HepG2 (cell line): ENCODE data around the gene PPDPF. TPM values are rescaled to one million over a fixed set of nuclear protein-coding genes. Genes with fewer than 3 reads are reported as not detected.

ENCODE experiments used
- FOSL1 ChIP-seq: sonication (generic); formaldehyde crosslinking; IDR thresholded peaks from 2 replicates; pipeline ENCODE4 v1.9.0; 2021; ENCODE audit warnings: missing genetic modification reagents, borderline replicate concordance
- FOXK1 ChIP-seq: sonication (generic); formaldehyde crosslinking; IDR thresholded peaks from 2 replicates; pipeline ENCODE4 v1.4.0; 2020; ENCODE audit warnings: low read depth, missing genetic modification reagents, borderline replicate concordance
- KDM2A ChIP-seq: sonication (generic); formaldehyde crosslinking; IDR thresholded peaks from 2 replicates; pipeline ENCODE4 v1.4.0; 2020; ENCODE audit warnings: low read depth, missing genetic modification reagents, borderline replicate concordance
- MXI1 ChIP-seq: IDR thresholded peaks from 3 replicates; pipeline ENCODE4 v1.6.1; 2012; ENCODE audit warnings: low read depth, low read length, inconsistent platforms, borderline replicate concordance
- NCOA5 ChIP-seq: sonication (generic); formaldehyde crosslinking; IDR thresholded peaks from 2 replicates; pipeline ENCODE4 v1.4.0; 2020; ENCODE audit warnings: missing genetic modification reagents
- NFYB ChIP-seq: sonication (generic); formaldehyde crosslinking; IDR thresholded peaks from 2 replicates; pipeline ENCODE4 v1.4.0; 2020; ENCODE audit warnings: missing genetic modification reagents
- PITX1 ChIP-seq: sonication (generic); formaldehyde crosslinking; IDR thresholded peaks from 2 replicates; pipeline ENCODE4 v1.5.1; 2020; ENCODE audit warnings: mild to moderate bottlenecking, missing genetic modification reagents
- RARG ChIP-seq: sonication (generic); formaldehyde crosslinking; IDR thresholded peaks from 2 replicates; pipeline ENCODE4 v1.4.0; 2020; ENCODE audit warnings: low read depth, mild to moderate bottlenecking, missing genetic modification reagents
- TARDBP ChIP-seq: sonication (generic); formaldehyde crosslinking; IDR thresholded peaks from 2 replicates; pipeline ENCODE4 v1.8.0; 2022; ENCODE audit warnings: mild to moderate bottlenecking, missing genetic modification reagents
- TGIF2 ChIP-seq: IDR thresholded peaks from 2 replicates; pipeline ENCODE4 v1.6.1; 2016; ENCODE audit warnings: control low read depth, missing compliant biosample characterization
- TOE1 ChIP-seq: sonication (generic); formaldehyde crosslinking; IDR thresholded peaks from 2 replicates; pipeline ENCODE4 v1.4.0; 2020; ENCODE audit warnings: mild to moderate bottlenecking, missing genetic modification reagents
- ZFY ChIP-seq: sonication (generic); formaldehyde crosslinking; IDR thresholded peaks from 2 replicates; pipeline ENCODE4 v1.4.0; 2020; ENCODE audit warnings: missing genetic modification reagents
- ZNF180 ChIP-seq: sonication (generic); formaldehyde crosslinking; IDR thresholded peaks from 2 replicates; pipeline ENCODE4 v1.4.0; 2020; ENCODE audit warnings: low read depth, missing genetic modification reagents, borderline replicate concordance
- ZNF333 ChIP-seq: sonication (generic); formaldehyde crosslinking; IDR thresholded peaks from 2 replicates; pipeline ENCODE4 v1.4.0; 2020; ENCODE audit warnings: mild to moderate bottlenecking, missing genetic modification reagents, borderline replicate concordance
- ZNF335 ChIP-seq: sonication (generic); formaldehyde crosslinking; IDR thresholded peaks from 2 replicates; pipeline ENCODE4 v1.4.0; 2020; ENCODE audit warnings: missing genetic modification reagents
- ZNF530 ChIP-seq: sonication (generic); formaldehyde crosslinking; IDR thresholded peaks from 2 replicates; pipeline ENCODE4 v1.5.0; 2020; ENCODE audit warnings: low read depth, mild to moderate bottlenecking, missing genetic modification reagents
- ZNF670 ChIP-seq: sonication (generic); formaldehyde crosslinking; IDR thresholded peaks from 2 replicates; pipeline ENCODE4 v1.8.0; 2022; ENCODE audit warnings: mild to moderate bottlenecking, missing genetic modification reagents, borderline replicate concordance
- ZNF672 ChIP-seq: sonication (generic); formaldehyde crosslinking; IDR thresholded peaks from 2 replicates; pipeline ENCODE4 v1.8.1; 2022; ENCODE audit warnings: missing genetic modification reagents
- ZNF841 ChIP-seq: sonication (generic); formaldehyde crosslinking; IDR thresholded peaks from 2 replicates; pipeline ENCODE4 v1.8.1; 2023; ENCODE audit warnings: missing genetic modification reagents, borderline replicate concordance
- polyA plus RNA-seq, 8 experiments: library from polyadenylated mRNA; depleted of rRNA in 3 of 8; stranded (reverse) in 7 of 8; unstranded in 1 of 8; fragments of >200 nt; fragmentation: Illumina TruSeq in 4 of 8; extraction: Trizol in 4 of 8; gene quantifications; 2 replicates each; pipeline versions ENCODE4 v1.2.1 to v1.2.3, GENCODE V29; 2011 to 2016; ENCODE audit warnings: low read depth in 4 of 8, missing spikeins in 1 of 8, mixed read lengths in 1 of 8; ENCODE audit not compliant: insufficient read depth in 1 of 8
- total RNA-seq, 5 experiments: library from RNA; depleted of rRNA; stranded (reverse); fragments of >200 nt; fragmentation: Illumina TruSeq; extraction: Trizol; gene quantifications; 2 replicates each; pipeline ENCODE4 v1.2.3, GENCODE V29; 2016; ENCODE audit warnings: low read depth in 1 of 5
- TF ChIP-seq, protein P1 (sequence below): sonication (generic); formaldehyde crosslinking; IDR thresholded peaks from 2 replicates; pipeline ENCODE4 v1.9.0; 2021; ENCODE audit warnings: missing genetic modification reagents, borderline replicate concordance
- TF ChIP-seq, protein P2 (sequence below): sonication (generic); formaldehyde crosslinking; IDR thresholded peaks from 2 replicates; pipeline ENCODE4 v1.5.1; 2020; ENCODE audit warnings: mild to moderate bottlenecking, missing genetic modification reagents, moderate library complexity
- TF ChIP-seq, protein P3 (sequence below): sonication (generic); formaldehyde crosslinking; IDR thresholded peaks from 2 replicates; pipeline ENCODE4 v1.4.0; 2020; ENCODE audit warnings: missing genetic modification reagents, borderline replicate concordance

The PPDPF gene
- total and polyA plus RNA-seq, 2 of the 13 experiments (the other 11 are each of a cell fraction or from before 2014, with no cell fraction given): 1.8 to 7.0 TPM

DNA sequence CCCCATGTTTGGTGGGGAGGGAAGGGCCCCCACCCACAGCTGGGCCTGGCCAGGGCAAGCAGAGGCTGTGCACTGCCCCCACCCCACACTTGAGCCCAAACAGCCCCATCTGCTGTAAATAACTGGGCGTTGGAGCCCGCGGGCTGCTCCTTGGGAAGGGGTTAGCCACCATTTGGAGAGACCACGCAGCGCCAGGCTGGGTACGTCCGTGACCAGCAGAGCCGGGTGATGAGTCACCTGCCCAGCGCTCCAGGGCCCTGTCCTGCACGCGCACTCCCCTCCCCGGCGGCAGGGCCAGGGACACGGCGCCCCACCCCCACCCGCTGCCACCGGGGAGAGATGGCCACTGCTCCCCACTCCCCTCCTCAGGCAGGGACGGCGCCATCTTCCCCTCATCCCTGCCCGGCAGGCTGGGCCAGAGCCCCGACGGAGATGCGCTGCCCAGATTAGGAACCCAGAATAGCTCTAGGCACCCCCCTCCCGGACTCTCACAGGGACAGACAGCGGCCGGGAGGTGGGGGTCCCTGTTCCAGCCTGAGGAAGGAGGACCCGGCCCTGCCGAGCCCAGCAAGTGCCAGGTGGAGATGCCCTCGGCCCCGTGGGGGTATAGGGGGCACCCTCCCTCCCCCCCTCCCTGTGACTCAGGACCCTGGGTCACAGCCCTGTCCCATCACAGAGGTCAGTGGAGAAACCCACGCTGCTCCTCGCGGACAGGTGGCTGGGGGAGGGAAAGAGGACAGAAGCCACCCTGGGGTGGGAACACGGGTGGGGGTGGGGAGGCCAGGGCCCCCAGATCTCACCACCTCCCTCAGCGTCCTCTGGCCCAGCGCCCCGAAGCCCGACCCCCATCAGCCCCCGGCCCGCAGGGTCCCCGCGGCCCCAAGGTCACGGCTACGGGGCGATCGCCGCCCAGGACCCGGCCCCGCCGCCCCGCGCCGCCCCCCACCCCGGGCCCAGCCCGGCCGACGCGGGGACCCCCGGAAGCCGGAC is 22.3 kb upstream of the PPDPF start (continued):
- TF ChIP-seq, protein P1, sequence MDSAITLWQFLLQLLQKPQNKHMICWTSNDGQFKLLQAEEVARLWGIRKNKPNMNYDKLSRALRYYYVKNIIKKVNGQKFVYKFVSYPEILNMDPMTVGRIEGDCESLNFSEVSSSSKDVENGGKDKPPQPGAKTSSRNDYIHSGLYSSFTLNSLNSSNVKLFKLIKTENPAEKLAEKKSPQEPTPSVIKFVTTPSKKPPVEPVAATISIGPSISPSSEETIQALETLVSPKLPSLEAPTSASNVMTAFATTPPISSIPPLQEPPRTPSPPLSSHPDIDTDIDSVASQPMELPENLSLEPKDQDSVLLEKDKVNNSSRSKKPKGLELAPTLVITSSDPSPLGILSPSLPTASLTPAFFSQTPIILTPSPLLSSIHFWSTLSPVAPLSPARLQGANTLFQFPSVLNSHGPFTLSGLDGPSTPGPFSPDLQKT (CRISPR knock-in tag): no peak
- TF ChIP-seq, protein P2, sequence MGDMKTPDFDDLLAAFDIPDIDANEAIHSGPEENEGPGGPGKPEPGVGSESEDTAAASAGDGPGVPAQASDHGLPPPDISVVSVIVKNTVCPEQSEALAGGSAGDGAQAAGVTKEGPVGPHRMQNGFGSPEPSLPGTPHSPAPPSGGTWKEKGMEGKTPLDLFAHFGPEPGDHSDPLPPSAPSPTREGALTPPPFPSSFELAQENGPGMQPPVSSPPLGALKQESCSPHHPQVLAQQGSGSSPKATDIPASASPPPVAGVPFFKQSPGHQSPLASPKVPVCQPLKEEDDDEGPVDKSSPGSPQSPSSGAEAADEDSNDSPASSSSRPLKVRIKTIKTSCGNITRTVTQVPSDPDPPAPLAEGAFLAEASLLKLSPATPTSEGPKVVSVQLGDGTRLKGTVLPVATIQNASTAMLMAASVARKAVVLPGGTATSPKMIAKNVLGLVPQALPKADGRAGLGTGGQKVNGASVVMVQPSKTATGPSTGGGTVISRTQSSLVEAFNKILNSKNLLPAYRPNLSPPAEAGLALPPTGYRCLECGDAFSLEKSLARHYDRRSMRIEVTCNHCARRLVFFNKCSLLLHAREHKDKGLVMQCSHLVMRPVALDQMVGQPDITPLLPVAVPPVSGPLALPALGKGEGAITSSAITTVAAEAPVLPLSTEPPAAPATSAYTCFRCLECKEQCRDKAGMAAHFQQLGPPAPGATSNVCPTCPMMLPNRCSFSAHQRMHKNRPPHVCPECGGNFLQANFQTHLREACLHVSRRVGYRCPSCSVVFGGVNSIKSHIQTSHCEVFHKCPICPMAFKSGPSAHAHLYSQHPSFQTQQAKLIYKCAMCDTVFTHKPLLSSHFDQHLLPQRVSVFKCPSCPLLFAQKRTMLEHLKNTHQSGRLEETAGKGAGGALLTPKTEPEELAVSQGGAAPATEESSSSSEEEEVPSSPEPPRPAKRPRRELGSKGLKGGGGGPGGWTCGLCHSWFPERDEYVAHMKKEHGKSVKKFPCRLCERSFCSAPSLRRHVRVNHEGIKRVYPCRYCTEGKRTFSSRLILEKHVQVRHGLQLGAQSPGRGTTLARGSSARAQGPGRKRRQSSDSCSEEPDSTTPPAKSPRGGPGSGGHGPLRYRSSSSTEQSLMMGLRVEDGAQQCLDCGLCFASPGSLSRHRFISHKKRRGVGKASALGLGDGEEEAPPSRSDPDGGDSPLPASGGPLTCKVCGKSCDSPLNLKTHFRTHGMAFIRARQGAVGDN (CRISPR knock-in tag): peak; percentile 17; the same call in 1 of the 2 replicates
- TF ChIP-seq MXI1 (no peak), ZNF180 (CRISPR knock-in tag) (no peak), ZNF841 (no peak), TOE1 (no peak), TGIF2 (CRISPR knock-in tag) (no peak), FOXK1 (CRISPR knock-in tag) (no peak), TARDBP (no peak), FOSL1 (no peak), RARG (no peak), ZNF530 (no peak), PITX1 (CRISPR knock-in tag) (no peak), NCOA5 (no peak), ZFY (CRISPR knock-in tag) (no peak), NFYB (CRISPR knock-in tag) (no peak), ZNF670 (CRISPR knock-in tag) (no peak), KDM2A (CRISPR knock-in tag) (peak; percentile 56; the same call in 1 of the 2 replicates), ZNF672 (no peak), ZNF335 (CRISPR knock-in tag) (no peak), ZNF333 (CRISPR knock-in tag) (0 out of 2 replicates have a peak, but pooled peaks have one; percentile 52)
- TF ChIP-seq, protein P3, sequence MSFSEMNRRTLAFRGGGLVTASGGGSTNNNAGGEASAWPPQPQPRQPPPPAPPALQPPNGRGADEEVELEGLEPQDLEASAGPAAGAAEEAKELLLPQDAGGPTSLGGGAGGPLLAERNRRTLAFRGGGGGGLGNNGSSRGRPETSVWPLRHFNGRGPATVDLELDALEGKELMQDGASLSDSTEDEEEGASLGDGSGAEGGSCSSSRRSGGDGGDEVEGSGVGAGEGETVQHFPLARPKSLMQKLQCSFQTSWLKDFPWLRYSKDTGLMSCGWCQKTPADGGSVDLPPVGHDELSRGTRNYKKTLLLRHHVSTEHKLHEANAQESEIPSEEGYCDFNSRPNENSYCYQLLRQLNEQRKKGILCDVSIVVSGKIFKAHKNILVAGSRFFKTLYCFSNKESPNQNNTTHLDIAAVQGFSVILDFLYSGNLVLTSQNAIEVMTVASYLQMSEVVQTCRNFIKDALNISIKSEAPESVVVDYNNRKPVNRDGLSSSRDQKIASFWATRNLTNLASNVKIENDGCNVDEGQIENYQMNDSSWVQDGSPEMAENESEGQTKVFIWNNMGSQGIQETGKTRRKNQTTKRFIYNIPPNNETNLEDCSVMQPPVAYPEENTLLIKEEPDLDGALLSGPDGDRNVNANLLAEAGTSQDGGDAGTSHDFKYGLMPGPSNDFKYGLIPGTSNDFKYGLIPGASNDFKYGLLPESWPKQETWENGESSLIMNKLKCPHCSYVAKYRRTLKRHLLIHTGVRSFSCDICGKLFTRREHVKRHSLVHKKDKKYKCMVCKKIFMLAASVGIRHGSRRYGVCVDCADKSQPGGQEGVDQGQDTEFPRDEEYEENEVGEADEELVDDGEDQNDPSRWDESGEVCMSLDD (CRISPR knock-in tag): no peak
